Measurements from ENCODE around the gene MCEMP1.

Gene MCEMP1

DNA sequence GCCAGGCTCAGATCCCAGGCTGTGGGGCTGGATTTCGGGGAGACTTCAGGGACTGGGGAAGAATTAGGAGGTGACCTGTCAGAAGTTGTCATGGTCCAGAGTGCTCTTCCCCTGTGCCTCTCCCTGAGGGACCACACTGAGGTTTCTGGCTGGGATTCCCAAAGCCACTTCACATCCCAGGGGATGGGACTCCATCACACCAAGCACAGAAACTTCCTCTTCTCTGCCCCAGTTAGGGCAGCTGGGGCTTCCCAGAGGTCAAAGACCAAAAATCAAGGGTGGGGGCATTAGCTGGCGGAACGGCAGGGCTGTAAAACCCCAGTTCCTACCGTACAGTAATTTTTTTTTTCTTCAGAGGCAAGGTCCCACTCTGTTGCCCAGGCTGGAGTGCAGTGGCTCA lies 17.6 kb downstream of the MCEMP1 start:
- no peak overlapping the region for H3K4me3 ChIP-seq (ENCODE audit: low read depth, low read length)

DNA sequence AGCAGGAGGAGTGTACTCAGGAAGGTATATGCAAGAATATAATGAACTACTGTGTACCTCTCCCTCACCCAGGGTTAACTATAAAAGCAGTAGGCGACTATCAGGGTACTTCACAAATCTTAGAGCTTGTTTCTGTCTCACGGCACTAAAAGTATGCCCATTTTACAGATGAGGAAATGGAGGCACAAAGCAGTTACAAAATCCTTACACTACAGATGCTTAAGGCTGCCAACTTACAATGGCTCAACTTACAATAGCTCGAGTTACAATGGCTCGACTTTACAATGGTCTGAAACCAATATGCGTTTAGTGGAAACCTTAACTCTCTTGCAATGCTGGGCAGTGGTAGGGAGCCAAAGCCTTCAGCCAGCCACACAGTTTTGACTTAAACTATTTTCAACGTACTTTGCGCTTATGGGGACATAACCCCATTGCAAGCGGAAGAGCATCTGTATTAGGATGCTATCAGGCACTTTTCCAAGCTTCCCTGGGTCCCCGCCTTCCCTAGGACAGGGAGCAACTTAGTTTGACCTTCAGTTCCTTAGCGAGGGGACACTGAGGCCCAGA lies 20.9 kb downstream of the MCEMP1 start:
- H3K4me3 ChIP-seq (ENCODE audit: low read depth, low read length), result no peak overlapping the region

DNA sequence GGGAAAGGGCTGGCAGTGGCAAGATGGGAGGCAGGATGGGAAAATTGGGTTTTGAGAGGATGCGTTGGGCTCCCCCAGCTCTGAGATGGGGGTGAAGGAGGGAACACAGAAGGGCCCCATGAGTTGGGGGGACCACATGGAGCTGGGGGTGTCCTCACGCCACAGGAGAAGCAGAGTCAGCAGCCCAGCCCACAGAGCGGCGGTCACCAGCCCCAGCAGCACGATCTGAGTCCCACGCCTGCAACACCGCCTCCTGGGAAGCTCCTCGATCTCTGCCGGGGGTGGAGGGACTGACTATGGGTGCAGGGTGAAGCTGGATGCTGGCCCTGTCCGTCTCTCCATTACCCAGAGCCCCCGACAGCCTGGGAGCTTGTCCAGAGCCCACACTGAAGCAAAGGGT lies 21.7 kb downstream of the MCEMP1 start:
- no peak overlapping the region for H3K4me3 ChIP-seq (ENCODE audit: low read depth, low read length)

DNA sequence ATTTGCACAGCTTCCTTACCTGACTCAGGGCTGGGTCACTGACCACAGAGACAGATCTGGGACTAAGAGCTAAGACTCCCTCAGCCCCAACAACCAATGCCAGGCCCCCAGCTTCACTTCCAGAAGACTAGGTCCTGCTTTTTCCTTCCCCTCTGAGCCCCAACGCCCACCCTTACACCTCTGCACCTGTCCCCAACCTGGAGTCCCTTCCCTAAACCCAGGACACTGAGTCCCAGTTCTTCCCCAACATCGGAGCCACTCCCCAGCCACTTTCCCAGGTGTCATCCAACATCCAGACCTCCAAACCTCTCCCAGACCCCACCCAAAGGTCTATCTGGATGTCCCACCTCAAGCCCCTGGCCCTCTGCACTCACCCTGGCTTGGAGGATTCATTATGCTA lies 22.1 kb downstream of the MCEMP1 start:
- no peak overlapping the region for H3K4me3 ChIP-seq (ENCODE audit: low read depth, low read length)

DNA sequence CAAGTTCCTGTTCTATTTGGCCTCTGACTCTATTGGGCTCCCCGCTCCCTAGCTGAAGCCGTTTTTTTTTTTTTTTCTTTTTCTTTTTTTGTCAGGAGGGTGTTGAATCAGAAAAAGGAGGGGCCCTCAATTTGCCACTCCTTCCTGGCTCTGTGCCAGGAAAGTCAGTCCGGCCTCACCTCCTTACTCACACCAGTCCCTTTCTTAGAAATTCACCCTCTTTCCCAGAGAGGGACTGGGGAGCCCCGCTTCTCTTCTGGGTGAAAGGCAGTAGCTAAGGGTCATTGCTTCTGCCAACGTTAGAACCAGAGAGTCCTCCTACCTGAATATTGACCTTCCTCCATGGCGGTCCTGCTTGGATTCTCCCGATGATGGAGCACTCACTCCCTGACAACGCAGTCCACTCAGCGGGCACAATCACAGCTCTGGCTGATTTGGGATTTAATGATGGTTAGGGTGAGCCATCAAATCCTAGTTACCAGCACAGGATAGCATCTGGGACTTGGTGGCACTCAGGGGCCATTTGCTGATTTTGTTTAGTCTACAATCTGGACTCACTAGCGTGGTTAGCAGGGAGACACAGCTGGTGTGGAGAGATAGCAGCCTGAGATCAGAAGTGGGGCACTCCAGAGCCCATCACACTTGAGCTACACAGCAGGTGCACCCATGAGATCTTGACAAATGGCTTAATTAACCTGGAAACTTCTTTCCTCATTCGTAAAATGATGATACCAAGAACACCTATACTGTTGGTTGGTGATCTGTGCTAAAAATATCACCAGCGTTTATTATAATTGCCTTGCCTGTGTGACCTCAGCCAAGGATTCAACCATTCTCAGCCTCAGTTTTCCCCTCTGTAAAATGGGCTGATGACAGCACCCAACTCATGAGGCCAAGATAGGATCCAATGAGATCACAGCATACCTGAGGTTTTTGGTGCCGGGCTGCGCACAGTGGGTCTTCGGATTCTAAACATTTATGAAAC lies 22.8 kb downstream of the MCEMP1 start:
- H3K4me3 ChIP-seq (ENCODE audit: low read depth, low read length), result no peak overlapping the region

DNA sequence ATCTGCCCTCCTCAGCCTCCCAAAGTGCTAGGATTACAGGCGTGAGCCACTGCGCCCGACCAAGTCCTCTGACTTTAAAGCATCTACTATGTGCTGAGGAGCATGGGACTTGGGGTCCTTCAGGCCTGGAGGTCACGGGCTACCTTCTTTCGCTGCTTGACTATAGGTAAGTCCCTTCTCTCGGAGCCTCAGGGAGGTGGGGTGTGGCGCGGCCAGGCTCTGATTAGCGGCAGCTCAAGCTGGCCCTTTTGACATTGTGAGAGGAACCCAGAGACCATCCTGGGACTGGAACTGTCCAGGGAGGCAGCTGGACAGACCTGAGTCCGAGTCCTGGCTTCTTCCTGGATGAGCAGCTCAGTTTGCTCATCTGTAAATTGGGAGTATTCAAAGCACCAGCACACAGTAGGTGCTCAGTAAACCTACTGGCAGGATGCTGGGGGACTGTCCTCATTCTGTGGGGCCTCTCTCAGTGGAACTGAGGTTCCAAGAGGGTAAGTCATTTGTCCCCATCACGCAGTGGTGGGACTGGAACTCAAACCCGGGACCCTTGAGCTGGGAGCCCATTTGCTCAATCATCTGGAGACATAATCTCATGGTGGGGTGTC lies 24.3 kb downstream of the MCEMP1 start:
- H3K4me3 ChIP-seq (ENCODE audit: low read depth, low read length), result no peak overlapping the region

DNA sequence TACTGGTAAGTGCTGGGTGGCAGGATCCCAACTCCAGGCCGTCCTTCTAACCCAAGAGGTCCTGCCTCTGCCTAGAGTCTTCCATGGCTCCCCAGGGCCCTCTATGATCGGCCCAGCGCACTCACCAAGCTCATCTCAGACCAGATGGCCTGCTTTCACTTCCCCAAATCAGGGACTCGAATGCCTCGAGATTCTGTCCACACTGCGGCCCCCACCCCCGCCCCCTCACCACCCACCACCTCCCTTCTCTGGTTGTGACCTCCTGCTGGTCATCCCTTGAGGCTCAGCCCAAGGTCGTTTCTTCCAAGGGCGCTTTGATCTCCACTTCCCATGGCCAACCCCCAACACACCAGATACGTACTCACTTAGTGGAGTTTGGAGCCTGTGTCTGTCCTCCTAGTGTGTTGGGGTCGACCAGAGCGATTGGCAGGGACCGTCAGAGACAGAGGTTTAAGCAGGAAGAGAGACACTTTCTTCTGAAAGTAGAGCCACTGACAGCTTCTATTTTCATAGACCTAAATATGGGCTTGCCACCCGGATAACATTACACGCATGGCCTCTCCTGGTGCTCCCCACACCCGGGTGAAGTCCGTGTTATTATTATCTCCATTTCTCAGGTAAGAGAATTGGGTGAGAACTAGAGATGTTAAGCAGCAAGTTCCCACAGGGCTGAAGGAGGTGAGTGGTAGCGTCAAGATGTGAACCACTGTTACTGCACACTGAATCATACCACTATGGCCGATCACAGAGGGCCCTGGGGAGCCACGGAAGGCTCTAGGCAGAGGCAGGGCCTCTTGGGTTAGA lies 25.0 kb downstream of the MCEMP1 start, which contains the start of gene FCER2:
FCER2 (minus strand) TSS at position 478 of the 804 bp plus-strand sequence. CDS start 2,371 bp downstream, outside the sequence.
- H3K4me3 ChIP-seq (ENCODE audit: low read depth, low read length), result no peak within 1 kb of the TSS

DNA sequence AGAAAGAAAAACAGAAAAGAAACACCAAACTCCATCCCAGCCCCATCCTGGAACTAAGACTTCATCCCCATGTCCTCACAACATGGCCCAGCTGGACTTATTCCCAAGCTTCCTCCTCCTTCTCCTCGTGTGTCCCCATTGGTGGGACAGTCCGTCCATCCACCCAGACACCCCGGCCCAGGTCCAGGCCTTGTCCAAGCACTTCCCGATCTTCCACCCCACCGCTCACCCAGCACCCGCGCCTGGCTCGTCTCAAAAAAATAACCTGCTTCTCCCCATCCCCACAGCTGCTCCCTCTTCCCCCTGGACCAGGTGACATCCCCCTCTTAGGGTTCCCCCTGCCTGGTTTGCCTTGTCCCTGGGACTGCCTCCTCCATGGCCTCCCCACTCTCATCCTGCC lies 26.4 kb downstream of the MCEMP1 start:
- no peak overlapping the region for H3K4me3 ChIP-seq (ENCODE audit: low read depth, low read length)

DNA sequence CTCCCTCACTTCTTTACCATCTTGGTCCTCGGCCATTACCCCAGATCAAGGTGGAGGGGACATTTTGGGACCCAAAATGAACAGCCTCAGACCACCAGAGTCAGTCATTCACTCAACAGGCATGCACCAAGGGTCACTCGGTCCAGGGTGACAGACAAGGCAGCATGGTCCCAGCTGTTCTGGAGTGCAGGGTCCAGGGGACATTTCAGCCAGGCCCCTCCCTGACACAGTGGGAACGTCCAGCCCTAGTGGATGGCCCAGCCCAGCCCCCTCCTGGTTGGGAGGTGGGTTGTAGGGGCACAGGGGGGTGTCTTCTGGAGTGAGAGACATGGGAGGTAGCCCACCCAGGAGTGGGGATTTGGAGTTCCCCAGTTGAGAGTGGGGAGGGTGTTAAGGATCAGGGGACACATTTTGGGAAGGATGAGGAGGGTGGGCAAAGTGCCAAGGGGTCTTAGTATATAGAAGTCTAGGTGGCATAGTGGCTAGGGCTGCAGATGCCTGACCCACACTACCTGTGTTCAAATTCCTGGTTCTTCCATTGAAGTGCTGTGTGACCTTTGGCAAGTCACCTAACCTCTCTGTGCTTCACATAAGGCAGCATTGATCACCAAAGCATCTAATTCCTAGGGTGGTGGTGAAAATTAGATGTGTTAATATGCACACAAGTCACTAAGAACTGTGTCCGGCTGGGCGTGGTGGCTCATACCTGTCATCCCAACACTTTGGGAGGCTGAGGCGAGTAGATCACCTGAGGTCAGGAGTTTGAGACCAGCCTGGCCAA lies 27.6 kb downstream of the MCEMP1 start:
- no peak overlapping the region for H3K4me3 ChIP-seq (ENCODE audit: low read depth, low read length)

DNA sequence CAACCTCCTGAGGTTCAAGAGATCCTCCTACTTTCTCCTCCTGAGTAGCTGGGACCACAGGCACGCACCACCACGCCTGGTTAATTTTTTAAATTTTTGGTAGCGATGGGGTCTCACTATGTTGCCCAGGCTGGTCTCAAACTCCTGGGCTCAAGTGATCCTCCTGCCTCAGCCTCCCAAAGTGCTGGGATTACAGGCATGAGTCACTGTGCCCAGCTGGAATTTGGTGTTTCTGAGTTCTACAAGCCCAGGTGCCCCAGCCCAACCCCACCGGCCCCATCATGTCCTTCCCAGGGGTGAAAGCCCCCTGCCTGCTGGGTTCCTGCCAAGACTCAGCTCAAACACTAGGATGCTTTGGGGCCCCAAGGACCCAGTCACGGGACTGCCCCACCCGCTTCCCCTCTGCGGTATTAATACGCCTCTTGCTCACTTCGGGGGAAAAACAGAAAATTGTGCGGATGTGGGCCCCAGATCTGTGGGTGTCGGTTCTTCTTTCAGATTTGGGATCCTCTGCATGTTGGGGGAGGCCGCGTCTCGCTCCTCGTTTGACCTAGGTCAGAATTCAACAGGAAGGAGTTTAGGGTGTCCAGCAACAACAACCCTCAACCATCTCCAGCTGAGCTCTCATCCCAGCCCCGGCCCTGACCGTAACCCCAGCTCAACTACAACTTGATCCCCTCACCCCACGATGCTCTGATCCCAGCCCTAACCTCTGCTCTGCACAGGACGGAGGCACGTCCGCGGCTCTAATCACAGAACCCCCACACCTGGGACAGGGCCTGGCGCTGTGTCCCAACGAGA lies 28.7 kb downstream of the MCEMP1 start:
- H3K4me3 ChIP-seq (ENCODE audit: low read depth, low read length), result no peak overlapping the region

DNA sequence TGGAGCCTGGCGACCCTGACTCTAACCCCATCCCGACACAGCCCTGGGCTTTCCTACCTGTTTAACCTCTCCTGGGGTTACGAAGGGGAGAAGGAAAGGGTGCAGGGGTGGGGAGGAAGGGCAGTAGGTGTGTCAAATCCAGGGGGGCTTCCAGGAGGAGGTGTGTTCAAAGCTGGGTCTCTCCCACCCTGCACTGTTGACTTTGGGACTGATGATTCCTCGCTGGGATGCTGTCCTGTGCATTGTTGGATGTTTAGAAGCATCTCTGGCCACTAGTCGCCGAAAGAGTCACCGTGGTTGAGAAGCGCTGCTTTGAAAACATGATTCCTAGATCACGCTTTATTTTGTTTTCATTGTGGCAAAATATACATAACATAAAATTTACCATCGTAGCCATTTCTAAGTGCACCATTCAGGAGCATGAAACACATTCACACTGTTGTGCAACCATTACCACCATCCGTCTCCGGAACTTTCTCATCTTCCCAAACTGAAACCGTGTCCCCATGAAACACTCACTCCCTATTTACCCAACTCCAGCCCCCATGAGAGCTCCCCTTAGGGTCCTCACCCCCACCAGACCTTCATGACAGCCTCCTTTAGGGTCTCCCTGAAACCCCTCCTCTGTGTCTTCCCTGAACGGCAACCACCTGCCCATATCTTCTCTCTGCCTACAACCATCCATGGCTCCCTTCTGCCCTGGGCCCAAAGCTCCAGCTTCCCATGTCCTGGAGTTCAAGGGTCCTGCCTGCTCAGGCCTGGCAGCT lies 29.5 kb downstream of the MCEMP1 start:
- no peak overlapping the region for H3K4me3 ChIP-seq (ENCODE audit: low read depth, low read length)

DNA sequence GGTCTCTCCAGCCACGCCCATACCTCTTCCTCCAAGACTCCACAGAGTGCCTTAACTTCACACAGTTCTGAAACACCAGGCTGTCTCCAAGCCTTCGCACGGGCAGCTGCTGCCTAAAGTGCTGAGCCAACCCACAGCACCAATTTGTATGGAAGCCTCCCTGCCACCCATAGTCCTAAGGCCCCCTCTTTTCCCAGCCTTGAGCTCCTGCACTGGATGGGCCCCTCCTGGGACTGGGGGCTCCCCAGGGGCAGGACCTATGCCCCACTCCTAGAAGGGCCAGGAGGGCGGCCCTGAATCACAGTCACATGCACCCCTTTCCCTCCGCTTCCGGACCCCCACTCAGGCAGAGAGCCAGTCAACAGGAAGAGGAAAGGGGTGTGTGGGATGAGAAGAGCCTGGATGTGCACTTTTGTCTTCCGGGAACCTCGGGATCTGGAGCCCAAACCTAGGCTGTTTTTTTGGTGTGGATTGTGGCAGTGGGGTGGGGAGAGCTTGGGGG lies 30.1 kb downstream of the MCEMP1 start:
- H3K4me3 ChIP-seq (ENCODE audit: low read depth, low read length), result no peak overlapping the region

DNA sequence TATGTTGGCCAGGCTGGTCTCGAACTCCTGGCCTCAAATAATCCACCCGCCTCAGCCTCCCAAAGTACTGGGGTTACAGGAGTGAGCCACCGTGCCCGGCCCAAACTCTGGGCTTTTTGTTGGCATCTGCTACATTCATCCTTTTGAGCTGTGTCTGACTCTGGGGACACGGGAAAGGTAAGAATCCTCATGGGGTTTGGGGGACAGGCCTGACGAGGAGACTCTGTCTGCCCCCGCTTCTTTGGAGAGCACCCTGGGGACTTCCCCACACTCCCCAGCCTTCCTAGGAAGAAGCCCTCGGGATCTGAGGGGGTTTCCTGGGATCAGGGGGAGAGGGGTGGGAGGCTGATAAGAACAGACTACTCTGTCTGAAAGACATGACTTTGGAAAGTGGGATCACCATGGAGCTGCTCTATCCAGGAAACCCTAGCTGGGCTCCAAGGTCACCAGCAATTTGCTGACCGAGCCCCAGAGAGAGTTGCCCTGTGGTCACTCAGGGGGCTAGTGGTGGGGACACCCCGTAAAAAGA lies 33.1 kb downstream of the MCEMP1 start:
- H3K4me3 ChIP-seq (ENCODE audit: low read depth, low read length), result no peak overlapping the region

DNA sequence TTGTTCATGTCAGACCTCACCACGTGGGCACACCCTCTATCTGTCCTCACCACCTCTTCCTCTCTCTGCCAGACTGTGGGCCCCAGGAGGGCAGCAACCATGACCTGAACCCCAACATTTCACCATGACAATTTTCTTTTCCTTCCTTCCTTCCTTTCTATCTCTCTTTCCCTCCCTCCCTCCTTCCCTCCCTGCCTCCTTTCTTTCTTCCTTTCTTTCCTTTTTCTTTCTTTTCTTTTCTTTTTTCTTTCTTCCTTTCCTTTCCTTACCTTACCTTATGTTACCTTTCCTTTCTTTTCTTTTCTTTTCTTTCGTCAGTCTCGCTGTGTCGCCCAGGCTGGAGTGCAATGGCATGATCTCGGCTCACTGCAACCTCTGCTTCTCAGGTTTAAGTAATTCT lies 33.7 kb downstream of the MCEMP1 start:
- no peak overlapping the region for H3K4me3 ChIP-seq (ENCODE audit: low read depth, low read length)

DNA sequence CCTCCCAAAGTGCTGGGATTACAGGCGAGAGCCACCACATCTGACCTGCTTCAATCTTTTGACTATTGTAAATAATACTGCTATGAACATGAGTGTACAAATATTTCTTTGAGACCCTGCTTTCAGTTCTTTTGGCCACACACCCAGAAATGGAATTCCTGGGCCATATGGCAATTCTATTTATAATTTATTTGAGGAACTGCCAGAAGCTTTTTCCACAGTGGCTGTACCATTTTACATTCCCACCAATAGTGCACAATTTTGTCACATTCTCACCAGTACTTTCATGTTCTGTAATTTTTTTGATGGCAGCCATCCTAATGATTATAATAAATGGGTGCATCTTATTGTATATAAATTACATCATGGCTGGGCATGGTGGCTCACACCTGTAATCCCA lies 38.8 kb downstream of the MCEMP1 start:
- H3K4me3 ChIP-seq (ENCODE audit: low read depth, low read length), result no peak overlapping the region

DNA sequence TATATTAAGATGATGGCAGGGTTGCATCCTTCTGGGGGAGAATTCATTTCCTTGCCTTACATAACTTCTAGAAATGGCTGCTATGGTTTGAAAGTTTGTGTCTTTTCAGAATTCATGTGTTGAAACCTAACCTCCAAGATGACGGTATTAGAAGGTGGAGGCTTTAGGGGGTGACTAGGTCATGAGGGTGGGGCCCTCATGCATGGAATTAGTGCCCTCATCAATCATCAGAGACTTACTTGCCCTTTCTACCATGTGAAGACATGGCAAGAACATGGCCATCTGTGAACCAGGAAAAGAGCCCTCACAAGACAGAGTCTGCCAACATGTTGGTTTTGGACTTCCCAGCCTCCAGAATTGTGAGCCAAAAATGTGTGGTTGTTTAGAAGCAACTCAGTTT lies 39.9 kb downstream of the MCEMP1 start:
- no peak overlapping the region for H3K4me3 ChIP-seq (ENCODE audit: low read depth, low read length)

DNA sequence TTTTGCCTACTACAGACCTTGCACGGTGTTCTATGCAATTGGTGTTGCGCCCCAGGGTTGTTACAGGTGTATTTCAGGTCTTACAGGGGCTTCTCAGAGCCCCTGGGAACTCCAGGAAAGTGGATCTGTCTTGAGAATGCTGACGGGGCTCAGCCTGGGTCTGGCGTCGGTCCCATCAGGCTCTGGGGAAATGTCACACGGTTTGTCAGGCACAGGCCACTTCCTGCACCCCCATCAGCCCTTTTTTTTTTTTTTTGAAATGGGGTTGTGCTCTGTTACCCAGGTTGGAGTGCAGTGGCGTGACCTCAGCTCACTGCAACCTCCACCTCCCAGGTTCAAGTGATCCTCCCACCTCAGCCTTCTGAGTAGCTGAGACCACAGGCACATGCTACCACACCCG lies 41.8 kb downstream of the MCEMP1 start:
- H3K4me3 ChIP-seq (ENCODE audit: low read depth, low read length), result no peak overlapping the region

DNA sequence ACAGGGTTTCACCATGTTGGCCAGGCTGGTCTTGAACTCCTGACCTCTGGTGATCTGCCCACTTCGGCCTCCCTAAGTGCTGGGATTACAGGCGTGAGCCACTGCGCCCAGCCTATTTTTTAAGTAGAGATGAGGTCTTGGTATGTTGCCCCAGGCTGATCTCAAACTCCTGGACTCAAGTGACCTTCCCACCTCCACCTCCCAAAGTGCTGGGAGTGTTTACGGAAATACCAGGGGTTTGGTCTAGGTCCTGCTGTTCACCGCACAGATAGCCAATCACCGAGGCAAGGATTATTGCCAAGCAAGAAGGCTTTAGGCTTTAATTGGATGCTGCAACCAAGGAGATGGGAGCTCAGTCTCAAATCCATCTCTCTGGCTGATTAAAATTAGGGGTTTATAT lies 43.5 kb downstream of the MCEMP1 start:
- no peak overlapping the region for H3K4me3 ChIP-seq (ENCODE audit: low read depth, low read length)

All from iPS-11a (cell line).